ENCODE measurements around the gene AAMP.

AAMP gene

DNA sequence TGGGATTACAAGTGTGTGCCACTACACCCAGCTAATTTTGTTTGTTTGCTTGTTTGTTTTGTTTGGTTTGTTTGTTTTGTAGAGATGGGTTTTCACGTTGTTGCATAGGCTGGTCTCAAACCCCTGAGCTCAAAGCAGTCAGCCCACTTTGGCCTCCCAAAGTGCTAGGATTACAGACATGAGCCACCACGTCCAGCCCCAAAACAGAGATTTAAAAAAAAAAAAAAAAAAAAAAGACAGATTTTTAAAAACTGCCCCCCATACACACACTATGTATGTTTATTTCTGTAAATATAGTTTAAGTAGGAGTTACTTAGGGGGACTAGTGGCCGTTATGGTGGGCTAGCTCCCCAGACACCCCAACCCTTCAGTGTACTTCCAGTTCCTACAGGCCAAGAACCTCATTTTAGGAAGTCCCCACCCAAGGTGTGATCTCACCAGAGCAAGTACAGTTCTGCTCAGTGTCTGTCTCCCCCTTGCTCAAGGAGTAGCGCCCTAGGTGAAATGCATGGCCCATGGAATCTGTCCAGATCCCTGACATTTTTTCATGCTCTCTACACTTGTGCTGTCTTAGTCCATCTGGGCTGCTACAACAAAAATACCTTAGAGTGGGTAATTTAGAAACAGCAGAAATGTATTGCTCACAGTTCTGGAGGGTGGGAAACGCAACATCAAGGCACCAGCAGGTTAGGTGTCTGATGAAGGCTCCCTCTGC lies 23.9 kb upstream of the AAMP start:
- CTCF ChIA-PET: interaction anchor here (0.5 to 8.8 kb wide), 7 partner anchors 8 to 558 kb away, joined by 3 to 89 read pairs (median 4); partner anchors contain the start of genes AAMP and PNKD
- H3K4me1 ChIP-seq (ENCODE audit: control insufficient read depth, insufficient read depth, low read length): peaks cover 3% of the 10 kb centered on the region; the same call in 1 of the 2 replicates

GRCh38 chr2:218292048-218293014 lies 22.4 kb upstream of the AAMP start, which contains the start of gene TMBIM1:
Gene TMBIM1 (minus strand): TSS chr2:218292503. CDS start chr2:218282141, 10,362 bp downstream.
- Histone ChIP-seq H3K4me3 (ENCODE audit: low read depth, low read length) (peak within 1 kb of the TSS; percentile 64), H3K4me1 (ENCODE audit: control insufficient read depth, insufficient read depth, low read length) (peaks cover 3% of the 10 kb centered on the region; the same call in 1 of the 2 replicates), H3K27ac (ENCODE audit: extremely low read depth, low read depth, low read length) (peak within 1 kb of the TSS; percentile 27; the same call in 1 of the 2 replicates), H3K9me3 (ENCODE audit: control insufficient read depth, insufficient read depth, low read depth, low read length) (no peaks in the 10 kb centered on the region), H3K36me3 (ENCODE audit: control insufficient read depth in 2 of 2, insufficient read depth in 1 of 2, low read length in 2 of 2) (no peaks in the 10 kb centered on the region)
- ChIA-PET CTCF (interaction anchor here (0.5 to 8.8 kb wide), 11 partner anchors 8 to 174 kb away, joined by 3 to 89 read pairs (median 3); partner anchors contain the start of genes AAMP and PNKD), POLR2A (interaction anchor here (1.5 kb wide), 1 partner anchor 105 kb away, joined by 4 read pairs; no protein-coding TSS in a partner anchor)
- TF ChIP-seq ZFHX2 (tag by site-specific recombination; conservative IDR thresholded peaks at IDR 0.05): peak; percentile 57
- peak; percentile 74 for TF ChIP-seq GLIS2 (tag by site-specific recombination; IDR thresholded peaks at IDR 0.05)
- peak; percentile 73 for TF ChIP-seq ZBTB8A (tag by site-specific recombination; IDR thresholded peaks at IDR 0.05)
- 0 out of 2 replicates have a peak, but pooled peaks have one; percentile 40 for TF ChIP-seq IKZF3 (tag by site-specific recombination; IDR thresholded peaks at IDR 0.05)
- peak; percentile 72; the same call in 1 of the 2 replicates for TF ChIP-seq KLF10 (tag by site-specific recombination; IDR thresholded peaks at IDR 0.05)
- TF ChIP-seq, protein P1, sequence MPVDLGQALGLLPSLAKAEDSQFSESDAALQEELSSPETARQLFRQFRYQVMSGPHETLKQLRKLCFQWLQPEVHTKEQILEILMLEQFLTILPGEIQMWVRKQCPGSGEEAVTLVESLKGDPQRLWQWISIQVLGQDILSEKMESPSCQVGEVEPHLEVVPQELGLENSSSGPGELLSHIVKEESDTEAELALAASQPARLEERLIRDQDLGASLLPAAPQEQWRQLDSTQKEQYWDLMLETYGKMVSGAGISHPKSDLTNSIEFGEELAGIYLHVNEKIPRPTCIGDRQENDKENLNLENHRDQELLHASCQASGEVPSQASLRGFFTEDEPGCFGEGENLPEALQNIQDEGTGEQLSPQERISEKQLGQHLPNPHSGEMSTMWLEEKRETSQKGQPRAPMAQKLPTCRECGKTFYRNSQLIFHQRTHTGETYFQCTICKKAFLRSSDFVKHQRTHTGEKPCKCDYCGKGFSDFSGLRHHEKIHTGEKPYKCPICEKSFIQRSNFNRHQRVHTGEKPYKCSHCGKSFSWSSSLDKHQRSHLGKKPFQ (tag by site-specific recombination; IDR thresholded peaks at IDR 0.05): no peak
- no peak for TF ChIP-seq ZNF776 (tag by site-specific recombination; IDR thresholded peaks at IDR 0.05; ENCODE audit: borderline replicate concordance)
- TF ChIP-seq, protein P2, sequence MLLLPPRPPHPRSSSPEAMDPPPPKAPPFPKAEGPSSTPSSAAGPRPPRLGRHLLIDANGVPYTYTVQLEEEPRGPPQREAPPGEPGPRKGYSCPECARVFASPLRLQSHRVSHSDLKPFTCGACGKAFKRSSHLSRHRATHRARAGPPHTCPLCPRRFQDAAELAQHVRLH (tag by site-specific recombination; IDR thresholded peaks at IDR 0.05): no peak
- TF ChIP-seq, protein P3, sequence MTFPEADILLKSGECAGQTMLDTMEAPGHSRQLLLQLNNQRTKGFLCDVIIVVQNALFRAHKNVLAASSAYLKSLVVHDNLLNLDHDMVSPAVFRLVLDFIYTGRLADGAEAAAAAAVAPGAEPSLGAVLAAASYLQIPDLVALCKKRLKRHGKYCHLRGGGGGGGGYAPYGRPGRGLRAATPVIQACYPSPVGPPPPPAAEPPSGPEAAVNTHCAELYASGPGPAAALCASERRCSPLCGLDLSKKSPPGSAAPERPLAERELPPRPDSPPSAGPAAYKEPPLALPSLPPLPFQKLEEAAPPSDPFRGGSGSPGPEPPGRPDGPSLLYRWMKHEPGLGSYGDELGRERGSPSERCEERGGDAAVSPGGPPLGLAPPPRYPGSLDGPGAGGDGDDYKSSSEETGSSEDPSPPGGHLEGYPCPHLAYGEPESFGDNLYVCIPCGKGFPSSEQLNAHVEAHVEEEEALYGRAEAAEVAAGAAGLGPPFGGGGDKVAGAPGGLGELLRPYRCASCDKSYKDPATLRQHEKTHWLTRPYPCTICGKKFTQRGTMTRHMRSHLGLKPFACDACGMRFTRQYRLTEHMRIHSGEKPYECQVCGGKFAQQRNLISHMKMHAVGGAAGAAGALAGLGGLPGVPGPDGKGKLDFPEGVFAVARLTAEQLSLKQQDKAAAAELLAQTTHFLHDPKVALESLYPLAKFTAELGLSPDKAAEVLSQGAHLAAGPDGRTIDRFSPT (tag by site-specific recombination; IDR thresholded peaks at IDR 0.05): peak; percentile 34; the same call in 1 of the 2 replicates
- no peak for TF ChIP-seq WT1 (tag by site-specific recombination; IDR thresholded peaks at IDR 0.05)

More for the DNA sequence above, 23.9 kb upstream of the AAMP start:
- Histone ChIP-seq H3K36me3 (ENCODE audit: control insufficient read depth in 2 of 2, insufficient read depth in 1 of 2, low read length in 2 of 2) (no peaks in the 10 kb centered on the region), H3K27ac (ENCODE audit: extremely low read depth, low read depth, low read length) (no peak overlapping the region), H3K4me3 (ENCODE audit: low read depth, low read length) (no peak overlapping the region), H3K9me3 (ENCODE audit: control insufficient read depth, insufficient read depth, low read depth, low read length) (no peaks in the 10 kb centered on the region)
- TF ChIP-seq, protein P4, sequence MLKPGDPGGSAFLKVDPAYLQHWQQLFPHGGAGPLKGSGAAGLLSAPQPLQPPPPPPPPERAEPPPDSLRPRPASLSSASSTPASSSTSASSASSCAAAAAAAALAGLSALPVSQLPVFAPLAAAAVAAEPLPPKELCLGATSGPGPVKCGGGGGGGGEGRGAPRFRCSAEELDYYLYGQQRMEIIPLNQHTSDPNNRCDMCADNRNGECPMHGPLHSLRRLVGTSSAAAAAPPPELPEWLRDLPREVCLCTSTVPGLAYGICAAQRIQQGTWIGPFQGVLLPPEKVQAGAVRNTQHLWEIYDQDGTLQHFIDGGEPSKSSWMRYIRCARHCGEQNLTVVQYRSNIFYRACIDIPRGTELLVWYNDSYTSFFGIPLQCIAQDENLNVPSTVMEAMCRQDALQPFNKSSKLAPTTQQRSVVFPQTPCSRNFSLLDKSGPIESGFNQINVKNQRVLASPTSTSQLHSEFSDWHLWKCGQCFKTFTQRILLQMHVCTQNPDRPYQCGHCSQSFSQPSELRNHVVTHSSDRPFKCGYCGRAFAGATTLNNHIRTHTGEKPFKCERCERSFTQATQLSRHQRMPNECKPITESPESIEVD (tag by site-specific recombination; IDR thresholded peaks at IDR 0.05): no peak
- TF ChIP-seq, protein P2 (tag by site-specific recombination; IDR thresholded peaks at IDR 0.05): no peak
- TF ChIP-seq ZNF560 (tag by site-specific recombination; IDR thresholded peaks at IDR 0.05; ENCODE audit: borderline replicate concordance) (no peak), ZNF677 (tag by site-specific recombination; IDR thresholded peaks at IDR 0.05) (no peak), ZNF473 (tag by site-specific recombination; IDR thresholded peaks at IDR 0.05) (no peak), ZNF707 (tag by site-specific recombination; IDR thresholded peaks at IDR 0.05) (no peak), ZNF404 (tag by site-specific recombination; IDR thresholded peaks at IDR 0.05) (no peak), REPIN1 (tag by site-specific recombination; IDR thresholded peaks at IDR 0.05; ENCODE audit: low read depth) (no peak), ZNF529 (tag by site-specific recombination; IDR thresholded peaks at IDR 0.05; ENCODE audit: insufficient replicate concordance) (no peak), ZNF596 (tag by site-specific recombination; IDR thresholded peaks at IDR 0.05) (no peak), ZNF302 (tag by site-specific recombination; IDR thresholded peaks at IDR 0.05; ENCODE audit: low read depth) (no peak), ZNF558 (tag by site-specific recombination; IDR thresholded peaks at IDR 0.05) (no peak), ZNF830 (tag by site-specific recombination; IDR thresholded peaks at IDR 0.05; ENCODE audit: low read depth) (no peak)
- TF ChIP-seq, protein P5, sequence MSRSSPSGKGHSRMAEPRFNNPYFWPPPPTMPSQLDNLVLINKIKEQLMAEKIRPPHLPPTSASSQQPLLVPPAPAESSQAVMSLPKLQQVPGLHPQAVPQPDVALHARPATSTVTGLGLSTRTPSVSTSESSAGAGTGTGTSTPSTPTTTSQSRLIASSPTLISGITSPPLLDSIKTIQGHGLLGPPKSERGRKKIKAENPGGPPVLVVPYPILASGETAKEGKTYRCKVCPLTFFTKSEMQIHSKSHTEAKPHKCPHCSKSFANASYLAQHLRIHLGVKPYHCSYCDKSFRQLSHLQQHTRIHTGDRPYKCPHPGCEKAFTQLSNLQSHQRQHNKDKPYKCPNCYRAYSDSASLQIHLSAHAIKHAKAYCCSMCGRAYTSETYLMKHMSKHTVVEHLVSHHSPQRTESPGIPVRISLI (tag by site-specific recombination; IDR thresholded peaks at IDR 0.05): no peak
- TF ChIP-seq, protein P6, sequence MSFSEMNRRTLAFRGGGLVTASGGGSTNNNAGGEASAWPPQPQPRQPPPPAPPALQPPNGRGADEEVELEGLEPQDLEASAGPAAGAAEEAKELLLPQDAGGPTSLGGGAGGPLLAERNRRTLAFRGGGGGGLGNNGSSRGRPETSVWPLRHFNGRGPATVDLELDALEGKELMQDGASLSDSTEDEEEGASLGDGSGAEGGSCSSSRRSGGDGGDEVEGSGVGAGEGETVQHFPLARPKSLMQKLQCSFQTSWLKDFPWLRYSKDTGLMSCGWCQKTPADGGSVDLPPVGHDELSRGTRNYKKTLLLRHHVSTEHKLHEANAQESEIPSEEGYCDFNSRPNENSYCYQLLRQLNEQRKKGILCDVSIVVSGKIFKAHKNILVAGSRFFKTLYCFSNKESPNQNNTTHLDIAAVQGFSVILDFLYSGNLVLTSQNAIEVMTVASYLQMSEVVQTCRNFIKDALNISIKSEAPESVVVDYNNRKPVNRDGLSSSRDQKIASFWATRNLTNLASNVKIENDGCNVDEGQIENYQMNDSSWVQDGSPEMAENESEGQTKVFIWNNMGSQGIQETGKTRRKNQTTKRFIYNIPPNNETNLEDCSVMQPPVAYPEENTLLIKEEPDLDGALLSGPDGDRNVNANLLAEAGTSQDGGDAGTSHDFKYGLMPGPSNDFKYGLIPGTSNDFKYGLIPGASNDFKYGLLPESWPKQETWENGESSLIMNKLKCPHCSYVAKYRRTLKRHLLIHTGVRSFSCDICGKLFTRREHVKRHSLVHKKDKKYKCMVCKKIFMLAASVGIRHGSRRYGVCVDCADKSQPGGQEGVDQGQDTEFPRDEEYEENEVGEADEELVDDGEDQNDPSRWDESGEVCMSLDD (tag by site-specific recombination; IDR thresholded peaks at IDR 0.05): no peak
- POLR2A ChIA-PET: interaction anchor here (0.7 kb wide), 1 partner anchor 227 kb away, joined by 5 read pairs; no protein-coding TSS in a partner anchor

Data from HEK293 (cell line).